Measurements from ENCODE around the gene CLEC19A. TPM values are rescaled to one million over a fixed set of nuclear protein-coding genes. Genes with fewer than 3 reads are reported as not detected.

CLEC19A gene
- total RNA-seq, 1 donor from 2014 or later: not detected

Other genes starting within 250 kb of the CLEC19A start
- 32.6 TPM for gene COQ7, start 218.1 kb upstream of the CLEC19A start, total RNA-seq
- 24.6 TPM for gene ITPRIPL2, start 171.8 kb upstream of the CLEC19A start, total RNA-seq
- gene SYT17, start 117.5 kb upstream of the CLEC19A start, total RNA-seq: 0.81 TPM
- gene TMC5, start 132.2 kb downstream of the CLEC19A start, total RNA-seq: not detected
- 89.1 TPM for gene GDE1, start 236.4 kb downstream of the CLEC19A start, total RNA-seq
- gene CCP110, start 238.2 kb downstream of the CLEC19A start, total RNA-seq: 7.3 TPM

All from cardiac septum (tissue), 1 donor.